Activated T-cell treated with anti-CD3 and anti-CD28 coated beads, Interleukin-2, amount 50 U/mL, for 48 hours (primary cell): Measurements from ENCODE around the gene DCAF10.
"Not testable (repeated sequence)": the region's sequence is repeated elsewhere in the genome, so short reads cannot be mapped to it uniquely, and the experiment has no call there.

Source experiments
- DNase-seq, 2 experiments: peaks; one replicate each; pipeline ENCODE4 v3.0.0-alpha.2; 2020

The DCAF10 gene

GRCh38 chr9:37870081-37870798, 69.6 kb downstream of the DCAF10 start:
- no peak for DNase-seq

- DNase-seq, result no peak
Measured at GRCh38 chr9:37870799-37871176, 70.2 kb downstream of the DCAF10 start.

DNA sequence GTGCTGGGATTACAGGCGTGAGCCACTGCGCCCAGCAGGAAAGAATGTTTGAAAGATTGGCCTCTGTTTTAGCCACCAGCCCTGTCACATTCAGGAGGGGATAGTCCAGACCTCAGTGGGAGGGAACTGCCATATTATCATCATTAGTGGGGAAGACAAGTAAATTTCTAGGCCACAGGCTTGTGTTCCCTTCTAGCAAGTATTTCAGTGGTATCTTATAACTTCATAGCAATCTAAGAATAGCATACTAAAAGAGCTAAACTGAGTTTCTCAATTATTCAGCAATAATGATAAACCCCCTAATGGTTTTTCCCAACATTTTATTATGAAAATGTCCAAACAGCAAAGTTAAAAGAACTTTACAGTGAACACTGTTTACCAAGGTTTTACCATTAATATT, 73.4 kb downstream of the DCAF10 start:
- no peak for DNase-seq

GRCh38 chr9:37876376-37876775, 75.8 kb downstream of the DCAF10 start:
- no peak for DNase-seq

GRCh38 chr9:37880916-37881479, 80.4 kb downstream of the DCAF10 start:
- DNase-seq, result no peak

DNA sequence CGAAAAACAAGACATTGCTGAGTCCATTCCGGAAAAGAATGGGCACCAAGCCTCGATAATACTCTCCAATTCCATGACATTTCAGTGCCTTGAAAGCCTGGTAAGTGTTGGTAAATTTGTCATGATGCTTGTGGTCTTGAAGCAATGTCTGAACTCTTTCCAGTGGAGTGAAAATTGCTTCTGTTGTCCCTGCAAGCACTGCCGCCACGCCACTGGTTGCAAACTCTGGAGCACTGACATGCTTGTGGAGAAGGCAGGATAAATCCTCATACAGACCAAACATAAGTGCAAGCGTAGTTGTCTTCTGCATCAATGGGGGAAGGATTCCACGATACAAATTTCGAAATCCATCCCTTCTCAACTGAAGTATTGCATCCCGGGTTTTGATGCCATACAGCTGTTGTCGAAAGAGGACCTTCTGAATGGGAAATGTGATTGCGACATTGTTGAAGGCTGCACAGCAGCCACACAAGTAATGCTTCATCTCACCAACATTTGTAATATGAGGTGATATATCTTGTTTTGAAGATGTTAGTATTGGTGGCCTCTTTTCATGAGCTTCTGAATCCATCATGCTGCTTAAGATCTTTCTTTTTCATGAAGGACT, 87.5 kb downstream of the DCAF10 start:
- not testable (repeated sequence) for DNase-seq

DNA sequence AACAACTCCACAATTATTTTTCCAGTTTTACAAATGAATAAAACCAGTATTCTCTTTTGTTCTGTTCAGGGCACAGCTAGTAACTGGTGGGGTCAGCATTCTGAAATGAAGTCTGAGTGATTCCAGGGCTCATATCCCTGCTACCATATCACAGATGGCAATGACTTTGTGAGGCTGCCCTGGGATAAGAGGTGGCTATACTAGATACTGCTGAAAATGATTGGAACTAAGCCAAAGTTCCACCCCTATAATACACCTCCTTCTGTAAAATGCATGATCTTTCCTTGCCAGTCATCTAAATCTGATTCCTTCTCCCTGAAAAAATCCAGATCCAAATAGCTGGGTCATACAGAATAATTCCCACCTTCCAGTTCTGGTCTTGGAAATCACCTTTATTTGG, 88.9 kb downstream of the DCAF10 start:
- DNase-seq, result no peak

DNA sequence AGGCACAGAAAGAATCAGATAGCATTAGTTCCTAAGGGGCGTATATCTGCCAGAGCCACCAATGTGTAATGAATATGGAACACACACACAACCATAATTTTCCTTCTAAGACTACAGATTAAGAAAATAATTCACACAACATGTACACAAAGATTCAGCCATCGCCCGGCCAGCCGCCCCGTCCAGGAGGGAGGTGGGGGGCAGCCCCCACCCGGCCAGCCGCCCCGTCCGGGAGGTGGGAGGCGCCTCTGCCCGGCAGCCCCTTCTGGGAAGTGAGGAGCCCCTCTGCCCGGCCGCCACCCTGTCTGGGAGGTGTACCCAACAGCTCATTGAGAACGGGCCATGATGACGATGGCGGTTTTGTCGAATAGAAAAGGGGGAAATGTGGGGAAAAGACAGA, 90.4 kb downstream of the DCAF10 start:
- not testable (repeated sequence) for DNase-seq

DNA sequence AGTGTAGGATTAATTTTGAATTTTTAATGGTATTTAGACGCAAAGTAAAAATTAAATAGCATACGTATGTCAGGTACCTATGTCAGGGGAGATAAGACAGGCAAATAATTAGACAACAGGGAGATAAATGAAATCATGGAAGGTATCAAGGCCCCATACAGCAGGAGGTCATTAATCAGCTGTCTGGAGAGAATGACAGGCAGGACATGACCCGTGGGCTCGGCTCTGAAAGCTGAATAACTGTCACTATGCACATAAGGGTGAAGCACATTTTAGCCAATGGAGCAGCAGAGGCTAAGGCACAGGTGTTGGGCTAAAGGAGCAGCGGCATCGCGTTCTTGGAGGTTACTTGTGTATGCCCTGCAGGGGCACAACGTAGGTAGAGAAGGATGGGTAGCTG, 91.5 kb downstream of the DCAF10 start:
- DNase-seq, result no peak

DNA sequence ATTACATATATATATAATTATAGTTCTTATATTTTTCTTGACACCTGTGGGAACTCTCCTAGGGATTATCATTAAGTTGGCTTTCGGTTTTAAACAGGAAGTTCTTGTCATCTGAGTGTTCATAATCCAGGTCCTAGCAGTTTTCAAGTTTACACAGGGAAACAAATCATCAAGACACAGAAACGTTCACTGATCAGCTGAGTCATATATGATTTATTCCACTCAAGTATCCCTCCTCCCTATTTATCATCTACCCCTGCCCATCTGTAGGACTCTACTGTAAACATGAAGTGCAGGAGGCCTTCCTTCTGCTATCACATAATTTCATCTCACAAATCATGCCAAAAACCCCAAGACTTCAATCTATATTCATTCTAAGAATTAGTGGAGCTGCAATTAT, 97.1 kb downstream of the DCAF10 start:
- no peak for DNase-seq

GRCh38 chr9:37899041-37899440, 98.4 kb downstream of the DCAF10 start:
- DNase-seq, result no peak

DNA sequence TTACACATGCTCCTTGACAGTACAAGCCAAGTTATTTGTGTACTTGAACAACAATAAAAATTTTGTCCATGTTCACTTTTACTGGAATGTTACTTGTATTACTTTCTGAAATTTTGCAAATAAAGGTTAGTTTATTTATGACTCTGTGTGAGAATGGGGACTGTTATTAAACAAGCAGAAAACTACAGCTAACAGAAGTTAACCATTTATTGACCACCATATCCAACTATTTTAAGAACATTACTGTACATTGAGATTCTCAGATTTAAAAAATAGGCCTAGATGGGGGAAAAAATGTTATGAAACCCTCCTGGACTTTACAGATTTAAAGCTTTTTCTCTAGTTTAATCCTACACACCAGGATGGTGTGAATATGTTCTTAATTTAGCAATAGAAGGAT, 101.5 kb downstream of the DCAF10 start:
- no peak for DNase-seq

DNA sequence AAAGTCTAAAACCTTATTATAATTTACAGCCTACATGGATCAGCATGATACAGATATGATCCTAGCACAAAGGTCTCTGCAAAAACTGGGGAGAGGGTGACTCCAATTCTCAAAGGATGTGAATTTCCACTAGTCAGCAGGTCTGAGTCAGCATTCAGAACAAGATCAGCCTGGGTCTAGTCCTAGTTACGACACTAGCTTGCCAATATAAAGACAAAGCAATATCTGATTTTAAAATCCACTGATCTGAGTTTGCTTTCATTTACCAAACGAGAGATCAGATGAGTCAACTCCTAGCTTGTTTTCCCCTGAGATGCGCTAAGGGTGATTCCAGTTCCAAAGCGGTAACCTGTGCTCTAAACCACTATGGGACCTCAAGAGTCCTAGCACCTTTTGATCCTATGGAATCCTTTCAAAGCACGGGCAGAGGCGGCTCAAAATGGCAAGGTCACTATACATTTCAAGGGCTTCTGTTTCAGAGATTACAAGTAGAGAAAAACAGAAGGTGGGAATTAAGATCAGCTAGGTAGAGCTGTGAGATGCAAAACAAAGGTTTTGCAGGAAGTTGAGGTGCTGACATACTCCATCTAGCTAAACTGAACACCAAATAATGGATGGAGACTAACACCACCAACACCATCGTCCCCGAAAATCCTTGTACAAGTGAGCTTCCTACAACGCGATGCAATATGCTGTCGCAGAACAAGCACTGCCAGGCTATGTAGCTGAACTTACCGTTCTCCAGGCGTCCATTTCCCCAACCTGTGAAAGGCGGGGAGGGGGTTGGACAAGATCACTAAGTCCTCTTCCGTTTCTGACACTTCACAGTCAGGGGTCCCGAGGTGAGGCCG, 102.4 kb downstream of the DCAF10 start:
- peak in 1 of 2 experiments; percentile 39 for DNase-seq

DNA sequence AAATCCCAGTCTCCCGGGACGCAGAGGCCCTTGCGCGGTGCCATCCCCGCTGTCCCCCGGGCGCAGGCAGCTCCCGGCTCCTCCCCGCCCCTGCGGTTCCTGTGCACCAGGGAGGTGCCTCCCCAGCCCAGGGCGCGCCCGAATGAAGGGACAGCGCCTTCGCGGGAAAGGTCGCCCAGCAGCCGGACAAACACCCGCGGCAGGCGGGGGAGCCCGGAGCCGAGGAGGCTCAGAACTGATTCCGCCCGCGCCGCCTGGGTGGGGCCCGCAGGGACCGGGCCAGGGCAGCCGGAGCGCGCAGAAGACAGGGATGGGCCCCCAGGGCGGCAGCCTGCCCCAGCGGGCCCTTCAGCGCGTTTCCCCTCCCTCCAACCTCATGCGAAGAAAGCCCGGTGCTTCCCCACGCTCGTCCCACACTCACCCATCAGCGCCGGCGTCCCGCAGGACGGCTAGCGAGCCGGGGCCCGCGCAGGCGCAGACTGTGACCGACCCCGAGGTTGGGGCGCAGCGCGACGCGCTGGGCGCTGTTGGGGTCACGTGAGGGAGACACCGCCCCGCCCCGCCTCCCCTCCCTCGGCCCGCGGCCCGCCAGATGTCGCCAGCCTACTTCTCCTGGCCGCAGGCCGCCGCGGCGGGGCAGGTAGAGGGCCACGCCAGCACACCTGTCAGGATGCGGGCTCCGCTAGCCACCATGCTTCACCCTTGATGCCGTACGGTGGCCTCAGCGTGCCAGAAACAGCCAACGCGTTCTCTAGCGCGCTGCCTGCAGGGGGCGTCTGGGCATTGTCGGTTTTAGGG, 103.2 kb downstream of the DCAF10 start, which contains the start of gene SLC25A51:
Gene SLC25A51, minus strand, starts transcription at position 481 of the 798 bp plus-strand sequence. CDS start 15,577 bp downstream, outside the sequence.
- peak; percentile 98 to 99 for DNase-seq

- no peak for DNase-seq
Measured at GRCh38 chr9:37904445-37905130, 104.0 kb downstream of the DCAF10 start.

- peak in 1 of 2 experiments; percentile 14 for DNase-seq
Measured at GRCh38 chr9:37905131-37905505, 104.5 kb downstream of the DCAF10 start.

DNA sequence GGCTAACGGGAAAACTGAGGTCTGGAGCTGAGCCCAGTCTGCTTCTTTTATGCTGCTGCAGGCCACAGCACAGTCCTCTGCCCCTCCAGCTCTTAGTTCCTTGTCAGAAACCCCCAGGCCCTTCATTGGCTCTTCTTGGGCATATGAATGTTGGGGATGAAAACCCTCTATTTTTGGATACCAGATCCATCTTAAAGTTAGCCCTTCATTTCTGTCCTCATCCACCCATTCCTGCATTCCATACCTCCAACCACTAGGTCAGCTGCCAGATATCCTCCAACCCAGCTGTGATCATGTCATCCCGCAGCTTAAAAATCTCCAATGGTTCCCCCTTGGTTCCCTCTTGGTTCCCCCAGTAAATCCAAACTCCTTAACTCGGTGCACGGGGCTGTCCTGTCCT, 105.2 kb downstream of the DCAF10 start:
- DNase-seq, result peak in 1 of 2 experiments; percentile 4

DNA sequence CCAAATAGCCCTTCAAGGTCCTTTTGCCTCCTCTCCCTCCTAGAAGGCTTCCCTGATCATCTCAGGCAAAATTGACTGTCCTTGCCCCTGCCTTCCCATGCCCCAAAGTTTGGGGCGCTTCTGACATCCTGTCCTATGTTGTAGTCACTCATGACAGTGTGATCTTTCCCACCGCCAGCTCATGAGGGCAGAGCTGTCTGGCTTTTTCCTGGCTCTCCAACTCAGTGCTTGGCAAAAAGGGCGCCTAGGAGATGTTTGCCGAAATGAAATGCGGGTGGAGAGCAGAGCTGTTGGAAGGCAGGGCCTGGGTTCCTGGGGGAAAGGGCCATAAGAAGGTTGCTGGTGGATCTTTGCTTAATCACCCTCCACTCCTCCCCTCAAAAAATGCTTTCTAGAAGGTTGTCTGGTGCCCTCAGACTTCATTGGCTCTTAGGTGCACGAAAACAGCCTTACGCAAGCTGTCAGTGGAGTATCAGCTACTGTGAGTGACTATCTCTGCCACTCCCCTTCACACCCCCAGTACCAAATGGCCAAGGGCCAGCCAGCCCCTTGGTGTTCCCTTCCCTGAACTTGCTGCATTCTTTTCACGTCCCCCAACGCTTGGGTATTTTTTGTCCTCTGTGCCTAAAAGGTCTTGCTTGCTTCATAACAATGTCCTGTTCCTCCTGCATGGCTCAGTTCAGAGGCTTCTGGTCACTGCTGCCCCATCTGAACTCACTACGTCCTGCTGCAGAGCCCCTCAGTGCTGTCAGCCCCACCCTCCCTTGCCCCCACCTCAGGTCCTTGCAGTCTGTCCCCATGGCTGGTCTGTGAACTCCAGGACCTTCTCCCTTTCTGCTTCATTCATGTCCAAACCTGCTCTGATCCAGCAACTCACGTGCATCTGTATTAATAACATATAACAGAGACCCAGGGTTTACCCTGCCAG, 106.0 kb downstream of the DCAF10 start:
- DNase-seq, result peak in 1 of 2 experiments; percentile 11

GRCh38 chr9:37908283-37908682, 107.7 kb downstream of the DCAF10 start:
- DNase-seq, result no peak

- DNase-seq, result peak in 1 of 2 experiments; percentile 13
Measured at GRCh38 chr9:37908698-37909186, 108.1 kb downstream of the DCAF10 start.
